HG03521 (cell line): ENCODE results near the gene CPZ.
"Not testable (repeated sequence)": the region's sequence is repeated elsewhere in the genome, so short reads cannot be mapped to it uniquely, and the experiment has no call there.

ENCODE experiments used
- ATAC-seq: cut with Tn5 transposase; IDR thresholded peaks from one replicate; pipeline ENCODE4 v1.9.1; 2021; ENCODE audit warnings: mild to moderate bottlenecking, moderate library complexity; ENCODE audit not compliant: unreplicated experiment

Gene CPZ

GRCh38 chr4:8634773-8635172, 42.2 kb downstream of the CPZ start:
- ATAC-seq = not testable (repeated sequence)

GRCh38 chr4:8635897-8636554, 43.5 kb downstream of the CPZ start:
- ATAC-seq = not testable (repeated sequence)

GRCh38 chr4:8637456-8637984, 45.0 kb downstream of the CPZ start:
- no peak for ATAC-seq

GRCh38 chr4:8639021-8639420, 46.5 kb downstream of the CPZ start:
- no peak for ATAC-seq

- ATAC-seq = no peak
These were observed 47.5 kb downstream of the CPZ start for GRCh38 chr4:8639777-8640720.

GRCh38 chr4:8640816-8641215, 48.3 kb downstream of the CPZ start:
- ATAC-seq = no peak

- no peak for ATAC-seq
These were observed 48.7 kb downstream of the CPZ start for GRCh38 chr4:8641256-8641655.

- ATAC-seq = no peak
These were observed 49.5 kb downstream of the CPZ start for GRCh38 chr4:8641931-8642650.

- ATAC-seq = no peak
These were observed 50.2 kb downstream of the CPZ start for GRCh38 chr4:8642651-8643321.

GRCh38 chr4:8643441-8643840, 50.9 kb downstream of the CPZ start:
- no peak for ATAC-seq

- ATAC-seq = no peak
These were observed 51.4 kb downstream of the CPZ start for GRCh38 chr4:8643986-8644385.

GRCh38 chr4:8644461-8644891, 51.9 kb downstream of the CPZ start:
- ATAC-seq = no peak

- ATAC-seq = no peak
These were observed 52.6 kb downstream of the CPZ start for GRCh38 chr4:8644966-8645752.

GRCh38 chr4:8645753-8646124, 53.2 kb downstream of the CPZ start:
- no peak for ATAC-seq

- no peak for ATAC-seq
These were observed 53.9 kb downstream of the CPZ start for GRCh38 chr4:8646296-8647093.

GRCh38 chr4:8647094-8647570, 54.6 kb downstream of the CPZ start:
- no peak for ATAC-seq

GRCh38 chr4:8647626-8648025, 55.1 kb downstream of the CPZ start:
- ATAC-seq = no peak

GRCh38 chr4:8648296-8648695, 55.7 kb downstream of the CPZ start:
- no peak for ATAC-seq
